GM10266 (cell line): ENCODE data around the gene SEMA4C.
"Not testable (repeated sequence)": the region's sequence is repeated elsewhere in the genome, so short reads cannot be mapped to it uniquely, and the experiment has no call there.

ENCODE experiments used
- DNase-seq: peaks from one replicate; pipeline ENCODE4 v3.0.0; 2012; ENCODE audit errors: extremely low spot score
- CTCF ChIP-seq: IDR thresholded peaks from 2 replicates; pipeline ENCODE4 v1.5.1; 2012; ENCODE audit warnings: mild to moderate bottlenecking, low read depth; ENCODE audit not compliant: control insufficient read depth, insufficient read depth; ENCODE audit errors: missing control alignments

The SEMA4C gene

GRCh38 chr2:96890726-96891385 is 21.0 kb upstream of the SEMA4C start:
- no peak for TF ChIP-seq CTCF
- no peak for DNase-seq

GRCh38 chr2:96890252-96890651 is 20.4 kb upstream of the SEMA4C start:
- no peak for TF ChIP-seq CTCF
- DNase-seq, result no peak

- not testable (repeated sequence) for DNase-seq
Measured at GRCh38 chr2:96889502-96889901, 19.6 kb upstream of the SEMA4C start.

GRCh38 chr2:96888072-96889011 is 18.5 kb upstream of the SEMA4C start:
- no peak for TF ChIP-seq CTCF
- DNase-seq, result no peak

- no peak for TF ChIP-seq CTCF
- DNase-seq, result no peak
Measured at GRCh38 chr2:96887493-96888012, 17.7 kb upstream of the SEMA4C start.

- no peak for DNase-seq
- no peak for TF ChIP-seq CTCF
Measured at GRCh38 chr2:96885432-96886347, 15.8 kb upstream of the SEMA4C start.
